ENCODE data around the gene ZBTB20. TPM values are rescaled to one million over a fixed set of nuclear protein-coding genes. Genes with fewer than 3 reads are reported as not detected.

Gene ZBTB20
- polyA plus RNA-seq, 3 donors, result 1.3 to 3.2 (median 2.0) TPM

- no peak for DNase-seq
- H3K27ac ChIP-seq (ENCODE audit: low read depth in 1 of 2, low read length in 2 of 2), result no peak overlapping the region
- Mint-ChIP-seq H3K9me3 (peaks cover 0 to 9% (median 6%) of the 10 kb centered on the region in 7 donors), H3K36me3 (peaks cover 0 to 2% of the 10 kb centered on the region in 2 donors), H3K27me3 (ENCODE audit: low read depth in 3 of 3) (no peaks in the 10 kb centered on the region), H3K4me1 (no peaks in the 10 kb centered on the region), H3K4me3 (no peak overlapping the region), H3K27ac (no peak overlapping the region)
- no CpG with 5 or more reads among the region's 5 CpGs for WGBS (ENCODE audit: insufficient coverage)
- intact Hi-C loops (cut with micrococcal nuclease), result no loop called here
- H3K9me3 ChIP-seq (replicated peaks in 1 of 2; ENCODE audit: control insufficient read depth in 1 of 2, insufficient read depth in 1 of 2, low read length in 2 of 2), result peaks cover 0 to 10% of the 10 kb centered on the region in 2 donors
- no peaks in the 10 kb centered on the region for H3K36me3 ChIP-seq (replicated peaks in 1 of 2; ENCODE audit: control insufficient read depth in 1 of 2, insufficient read depth in 2 of 2, low read length in 2 of 2)
- H3K4me3 ChIP-seq (replicated peaks in 1 of 3; ENCODE audit: low read depth in 2 of 3, low read length in 3 of 3), result no peak overlapping the region
- H2AFZ ChIP-seq (ENCODE audit: insufficient read depth, low read depth, low read length, poor library complexity, severe bottlenecking), result no peak overlapping the region
- no peaks in the 10 kb centered on the region for H4K20me1 ChIP-seq (ENCODE audit: insufficient read depth, low read length)
- H3K79me2 ChIP-seq (ENCODE audit: insufficient read depth, low read length), result no peaks in the 10 kb centered on the region
- no peaks in the 10 kb centered on the region for H3K27me3 ChIP-seq (ENCODE audit: control insufficient read depth in 2 of 2, insufficient read depth in 2 of 2, low read length in 2 of 2)
- H3K9ac ChIP-seq (ENCODE audit: insufficient read depth, low read length, poor library complexity, severe bottlenecking), result no peak overlapping the region
- TF ChIP-seq CTCF (IDR thresholded peaks at IDR 0.05), result no peak
- H3K4me2 ChIP-seq (replicated peaks; ENCODE audit: extremely low read depth, low read length, poor library complexity, severe bottlenecking), result no peak overlapping the region
- H3K4me1 ChIP-seq (ENCODE audit: control insufficient read depth in 1 of 2, insufficient read depth in 2 of 2, low read length in 2 of 2), result no peaks in the 10 kb centered on the region
These were observed 337.2 kb downstream of the ZBTB20 start for GRCh38 chr3:114809668-114810413.

- Histone ChIP-seq H3K79me2 (ENCODE audit: insufficient read depth, low read length) (no peaks in the 10 kb centered on the region), H3K9me3 (replicated peaks in 1 of 2; ENCODE audit: control insufficient read depth in 1 of 2, insufficient read depth in 1 of 2, low read length in 2 of 2) (no peaks in the 10 kb centered on the region), H3K27me3 (ENCODE audit: control insufficient read depth in 2 of 2, insufficient read depth in 2 of 2, low read length in 2 of 2) (no peaks in the 10 kb centered on the region), H2AFZ (ENCODE audit: insufficient read depth, low read depth, low read length, poor library complexity, severe bottlenecking) (no peak overlapping the region), H4K20me1 (ENCODE audit: insufficient read depth, low read length) (no peaks in the 10 kb centered on the region), H3K4me2 (replicated peaks; ENCODE audit: extremely low read depth, low read length, poor library complexity, severe bottlenecking) (no peak overlapping the region), H3K36me3 (replicated peaks in 1 of 2; ENCODE audit: control insufficient read depth in 1 of 2, insufficient read depth in 2 of 2, low read length in 2 of 2) (no peaks in the 10 kb centered on the region), H3K4me1 (ENCODE audit: control insufficient read depth in 1 of 2, insufficient read depth in 2 of 2, low read length in 2 of 2) (no peaks in the 10 kb centered on the region), H3K4me3 (replicated peaks in 1 of 3; ENCODE audit: low read depth in 2 of 3, low read length in 3 of 3) (no peak overlapping the region), H3K9ac (ENCODE audit: insufficient read depth, low read length, poor library complexity, severe bottlenecking) (no peak overlapping the region), H3K27ac (ENCODE audit: low read depth in 1 of 2, low read length in 2 of 2) (no peak overlapping the region)
- no CpG with 5 or more reads among the region's 1 CpG for WGBS (ENCODE audit: insufficient coverage)
- Mint-ChIP-seq H3K27me3 (ENCODE audit: low read depth in 3 of 3) (no peaks in the 10 kb centered on the region), H3K4me3 (no peak overlapping the region), H3K36me3 (peaks cover 0 to 3% of the 10 kb centered on the region in 2 donors), H3K4me1 (no peaks in the 10 kb centered on the region), H3K27ac (no peak overlapping the region), H3K9me3 (peaks cover 0 to 3% (median 0%) of the 10 kb centered on the region in 7 donors)
- DNase-seq, result no peak
- intact Hi-C loops (cut with micrococcal nuclease), result no loop called here
- TF ChIP-seq CTCF (IDR thresholded peaks at IDR 0.05), result no peak
These were observed 343.0 kb downstream of the ZBTB20 start for GRCh38 chr3:114804099-114804498.

All from CD14-positive monocyte (primary cell).